Osteoblast (primary cell): ENCODE results near the gene TUBG1. TPM values are rescaled to one million over a fixed set of nuclear protein-coding genes. Genes with fewer than 3 reads are reported as not detected.

Experiments
- DNase-seq: peaks from one replicate; pipeline ENCODE4 v3.0.0; 2011; ENCODE audit warnings: low spot score, mixed read lengths; ENCODE audit not compliant: insufficient read length; ENCODE audit errors: missing footprints
- H2AFZ ChIP-seq: 2 replicates; pipeline ENCODE4 v1.6.0; 2011; ENCODE audit warnings: mild to moderate bottlenecking, low read length
- H3K27ac ChIP-seq: 2 replicates; pipeline ENCODE4 v1.5.1; 2011; ENCODE audit warnings: mild to moderate bottlenecking, low read depth, low read length, moderate library complexity
- H3K27me3 ChIP-seq: 2 replicates; pipeline ENCODE4 v1.6.0; 2012; ENCODE audit warnings: mild to moderate bottlenecking, control low read depth, inconsistent platforms, low read length, moderate library complexity; ENCODE audit not compliant: insufficient read depth
- H3K36me3 ChIP-seq: 2 replicates; pipeline ENCODE4 v1.5.1; 2011; ENCODE audit warnings: mild to moderate bottlenecking, low read length, control low read depth, moderate library complexity; ENCODE audit not compliant: insufficient read depth
- H3K4me1 ChIP-seq: 2 replicates; pipeline ENCODE4 v1.5.1; 2011; ENCODE audit warnings: mild to moderate bottlenecking, low read length, control low read depth, moderate library complexity; ENCODE audit not compliant: insufficient read depth
- H3K4me2 ChIP-seq: 2 replicates; pipeline ENCODE4 v1.6.0; 2011; ENCODE audit warnings: mild to moderate bottlenecking, low read length; ENCODE audit not compliant: insufficient read depth
- H3K4me3 ChIP-seq: fragments of 200-600 bp; sonication (generic); 3 replicates; pipeline ENCODE4 v1.5.1; 2012; ENCODE audit warnings: mild to moderate bottlenecking, low read length, inconsistent platforms; ENCODE audit not compliant: insufficient read depth
- H3K79me2 ChIP-seq: 2 replicates; pipeline ENCODE4 v1.6.0; 2012; ENCODE audit warnings: mild to moderate bottlenecking, low read length, control low read depth, inconsistent platforms; ENCODE audit not compliant: insufficient read depth
- H3K9me3 ChIP-seq: 2 replicates; pipeline ENCODE4 v1.5.1; 2011; ENCODE audit warnings: low read depth, low read length, control low read depth
- H4K20me1 ChIP-seq: 2 replicates; pipeline ENCODE4 v1.6.0; 2012; ENCODE audit warnings: mild to moderate bottlenecking, low read length, control low read depth; ENCODE audit not compliant: insufficient read depth
- total RNA-seq: library from RNA; depleted of rRNA; stranded (reverse); fragments of >200 nt; gene quantifications from 2 replicates; pipeline ENCODE4 v1.2.3, GENCODE V29; 2012
- TF ChIP-seq, protein P1 (sequence below): IDR thresholded peaks from 2 replicates; pipeline ENCODE4 v1.5.1; 2011; ENCODE audit warnings: mild to moderate bottlenecking, low read depth, low read length, moderate library complexity; ENCODE audit errors: extremely low read depth

The TUBG1 gene
- total RNA-seq: 19.2 and 20.3 TPM in 2 replicates

DNA sequence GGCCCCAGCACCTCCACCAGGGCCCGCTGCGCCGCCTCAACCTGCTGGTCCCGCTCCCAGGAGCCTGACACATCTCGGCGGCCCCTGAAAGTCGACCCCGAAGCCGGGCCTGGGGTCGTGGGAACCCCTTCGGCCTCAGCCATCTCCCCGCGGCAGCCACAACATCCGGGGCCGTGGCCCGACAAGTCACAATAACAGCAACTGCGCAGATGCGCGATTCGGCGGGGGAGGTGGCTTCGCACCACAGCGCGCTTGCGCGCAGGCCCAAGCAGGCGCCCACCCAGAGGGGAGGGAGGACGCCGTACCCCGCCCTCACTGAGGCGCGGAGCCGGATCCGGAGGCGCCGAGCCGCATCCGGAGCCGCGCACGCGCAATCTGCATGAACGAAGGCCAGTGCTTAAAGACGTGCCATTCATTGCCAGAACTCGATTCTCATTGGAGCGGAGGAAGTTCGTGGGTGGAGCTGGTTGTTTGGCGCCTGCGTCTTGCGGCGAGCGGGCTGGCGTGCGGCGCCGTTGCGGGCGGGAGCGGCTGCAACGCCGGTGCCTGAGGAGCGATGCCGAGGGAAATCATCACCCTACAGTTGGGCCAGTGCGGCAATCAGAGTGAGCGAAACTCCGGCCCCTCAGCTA is at the start of gene TUBG1, which contains the start of gene RETREG3:
TUBG1 (plus strand) TSS at position 502 of the 632 bp plus-strand sequence; CDS start at position 557, 55 bp downstream.
RETREG3 (minus strand) TSS at position 193 of the 632 bp plus-strand sequence; CDS start at position 143, 50 bp downstream.
- peak; percentile 99 for DNase-seq
- peak within 1 kb of the TSS; percentile 94 for H3K4me3 ChIP-seq
- H4K20me1 ChIP-seq: peaks cover 16% of the 10 kb centered on the region
- TF ChIP-seq, protein P1, sequence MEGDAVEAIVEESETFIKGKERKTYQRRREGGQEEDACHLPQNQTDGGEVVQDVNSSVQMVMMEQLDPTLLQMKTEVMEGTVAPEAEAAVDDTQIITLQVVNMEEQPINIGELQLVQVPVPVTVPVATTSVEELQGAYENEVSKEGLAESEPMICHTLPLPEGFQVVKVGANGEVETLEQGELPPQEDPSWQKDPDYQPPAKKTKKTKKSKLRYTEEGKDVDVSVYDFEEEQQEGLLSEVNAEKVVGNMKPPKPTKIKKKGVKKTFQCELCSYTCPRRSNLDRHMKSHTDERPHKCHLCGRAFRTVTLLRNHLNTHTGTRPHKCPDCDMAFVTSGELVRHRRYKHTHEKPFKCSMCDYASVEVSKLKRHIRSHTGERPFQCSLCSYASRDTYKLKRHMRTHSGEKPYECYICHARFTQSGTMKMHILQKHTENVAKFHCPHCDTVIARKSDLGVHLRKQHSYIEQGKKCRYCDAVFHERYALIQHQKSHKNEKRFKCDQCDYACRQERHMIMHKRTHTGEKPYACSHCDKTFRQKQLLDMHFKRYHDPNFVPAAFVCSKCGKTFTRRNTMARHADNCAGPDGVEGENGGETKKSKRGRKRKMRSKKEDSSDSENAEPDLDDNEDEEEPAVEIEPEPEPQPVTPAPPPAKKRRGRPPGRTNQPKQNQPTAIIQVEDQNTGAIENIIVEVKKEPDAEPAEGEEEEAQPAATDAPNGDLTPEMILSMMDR: peak; percentile 21
- peak within 1 kb of the TSS; percentile 92 for H3K4me2 ChIP-seq
- H3K9me3 ChIP-seq: no peaks in the 10 kb centered on the region
- no peaks in the 10 kb centered on the region for H3K27me3 ChIP-seq
- peaks cover 25% of the 10 kb centered on the region for H3K36me3 ChIP-seq
- H3K27ac ChIP-seq: peak within 1 kb of the TSS; percentile 82
- H3K4me1 ChIP-seq: peaks cover 18% of the 10 kb centered on the region
- H3K79me2 ChIP-seq: peaks cover 55% of the 10 kb centered on the region
- H2AFZ ChIP-seq: peak within 1 kb of the TSS; percentile 89

DNA sequence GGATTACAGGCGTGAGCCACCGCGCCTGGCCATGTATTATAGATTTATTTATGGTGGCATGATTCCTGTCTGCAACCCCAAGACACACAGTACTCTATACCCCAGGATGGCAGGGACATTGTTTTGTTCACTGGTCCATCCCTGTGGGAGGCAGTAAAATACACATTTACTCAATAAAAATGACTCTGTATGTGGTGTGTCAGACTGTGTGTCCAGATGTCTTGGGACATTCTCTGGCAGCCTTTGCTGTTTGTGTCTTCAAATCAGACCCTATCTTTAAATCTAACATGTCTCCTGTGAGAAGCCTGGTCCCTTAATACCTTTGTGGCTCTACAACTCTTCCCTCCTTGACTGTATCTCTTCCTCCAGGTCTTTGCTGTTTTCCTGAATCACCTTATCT is 49.2 kb upstream of the TUBG1 start:
- TF ChIP-seq, protein P1: no peak
- no peaks in the 10 kb centered on the region for H3K27me3 ChIP-seq
- DNase-seq: peak; percentile 69
- peaks cover 18% of the 10 kb centered on the region for H3K36me3 ChIP-seq
- peaks cover 38% of the 10 kb centered on the region for H3K79me2 ChIP-seq
- H4K20me1 ChIP-seq: no peaks in the 10 kb centered on the region
- H3K27ac ChIP-seq: no peak overlapping the region
- no peak overlapping the region for H2AFZ ChIP-seq
- no peaks in the 10 kb centered on the region for H3K9me3 ChIP-seq
- H3K4me1 ChIP-seq: peaks cover 26% of the 10 kb centered on the region
- no peak overlapping the region for H3K4me3 ChIP-seq
- no peak overlapping the region for H3K4me2 ChIP-seq

DNA sequence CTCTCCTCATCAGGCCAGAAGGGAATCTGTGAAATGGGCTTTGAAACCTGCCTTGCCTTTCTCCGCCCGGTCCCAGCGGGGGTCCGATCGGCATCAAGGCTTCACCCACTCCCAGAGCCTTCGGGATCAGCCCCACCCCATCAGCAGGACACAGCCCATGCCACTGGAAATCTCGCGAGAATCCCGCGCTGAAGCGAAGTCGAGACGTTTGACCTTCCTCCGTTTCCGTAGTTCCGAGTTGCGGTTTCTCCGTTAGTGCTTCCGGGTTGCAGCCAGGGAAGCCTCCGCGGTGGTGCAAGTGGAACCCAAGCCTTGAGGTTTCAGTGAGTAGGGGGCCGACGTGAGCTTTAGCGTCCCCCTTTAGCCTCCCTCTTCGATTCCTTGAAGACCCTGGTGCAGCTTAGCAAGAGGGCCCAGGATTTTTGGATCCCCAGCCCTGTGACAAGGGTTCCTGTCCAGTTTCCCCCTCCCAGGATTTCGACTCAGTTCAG is 47.5 kb upstream of the TUBG1 start, which contains the start of gene COASY:
COASY (plus strand) TSS at position 252 of the 491 bp plus-strand sequence. CDS start 475 bp downstream, outside the sequence.
- peak within 1 kb of the TSS; percentile 84 for H2AFZ ChIP-seq
- H3K27me3 ChIP-seq: no peaks in the 10 kb centered on the region
- H3K27ac ChIP-seq: peak within 1 kb of the TSS; percentile 90
- H3K79me2 ChIP-seq: peaks cover 44% of the 10 kb centered on the region
- peaks cover 31% of the 10 kb centered on the region for H3K36me3 ChIP-seq
- H3K4me2 ChIP-seq: peak within 1 kb of the TSS; percentile 88
- no peaks in the 10 kb centered on the region for H3K9me3 ChIP-seq
- peak; percentile 100 for DNase-seq
- no peaks in the 10 kb centered on the region for H4K20me1 ChIP-seq
- TF ChIP-seq, protein P1: no peak
- peak within 1 kb of the TSS; percentile 93 for H3K4me3 ChIP-seq
- peaks cover 24% of the 10 kb centered on the region for H3K4me1 ChIP-seq

DNA sequence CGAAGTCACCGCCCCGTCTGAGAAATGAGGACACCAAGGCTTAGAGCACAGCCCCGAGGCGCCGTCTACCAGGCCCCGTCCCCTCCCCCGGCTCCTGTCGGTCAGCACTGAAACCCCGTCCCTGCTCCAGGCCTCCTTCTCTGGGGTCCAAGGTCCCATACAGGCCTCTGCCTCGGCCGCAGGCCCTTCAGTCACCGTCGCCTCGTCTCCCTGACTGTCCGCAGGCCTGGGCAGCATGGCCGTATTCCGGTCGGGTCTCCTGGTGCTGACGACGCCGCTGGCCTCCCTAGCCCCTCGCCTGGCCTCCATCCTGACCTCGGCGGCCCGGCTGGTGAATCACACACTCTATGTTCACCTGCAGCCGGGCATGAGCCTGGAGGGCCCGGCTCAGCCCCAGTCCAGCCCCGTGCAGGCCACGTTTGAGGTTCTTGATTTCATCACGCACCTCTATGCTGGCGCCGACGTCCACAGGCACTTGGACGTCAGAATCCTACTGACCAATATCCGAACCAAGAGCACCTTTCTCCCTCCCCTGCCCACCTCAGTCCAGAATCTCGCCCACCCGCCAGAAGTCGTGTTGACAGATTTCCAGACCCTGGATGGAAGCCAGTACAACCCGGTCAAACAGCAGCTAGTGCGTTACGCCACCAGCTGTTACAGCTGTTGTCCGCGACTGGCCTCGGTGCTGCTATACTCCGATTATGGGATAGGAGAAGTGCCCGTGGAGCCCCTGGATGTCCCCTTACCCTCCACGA is 46.9 kb upstream of the TUBG1 start:
- H2AFZ ChIP-seq: peak overlapping the region; percentile 79
- peaks cover 50% of the 10 kb centered on the region for H3K79me2 ChIP-seq
- peaks cover 31% of the 10 kb centered on the region for H3K36me3 ChIP-seq
- no peaks in the 10 kb centered on the region for H3K27me3 ChIP-seq
- peak; percentile 93 for DNase-seq
- peak overlapping the region; percentile 90 for H3K27ac ChIP-seq
- peak overlapping the region; percentile 93 for H3K4me3 ChIP-seq
- H3K9me3 ChIP-seq: no peaks in the 10 kb centered on the region
- no peaks in the 10 kb centered on the region for H4K20me1 ChIP-seq
- H3K4me1 ChIP-seq: peaks cover 29% of the 10 kb centered on the region
- TF ChIP-seq, protein P1: no peak
- H3K4me2 ChIP-seq: peak overlapping the region; percentile 88
